Ishikawa (cell line): ENCODE measurements around the gene KIAA1549.

ENCODE experiments used
- CEBPB ChIP-seq: IDR thresholded peaks from 2 replicates; pipeline ENCODE4 v1.6.1; 2012
- CREB1 ChIP-seq: IDR thresholded peaks from 2 replicates; pipeline ENCODE4 v1.6.1; 2012; ENCODE audit warnings: low read depth
- EGR1 ChIP-seq: IDR thresholded peaks from 2 replicates; pipeline ENCODE4 v1.6.1; 2012
- EP300 ChIP-seq: IDR thresholded peaks from 2 replicates; pipeline ENCODE4 v1.6.1; 2012; ENCODE audit warnings: borderline replicate concordance
- FOXM1 ChIP-seq: IDR thresholded peaks from 2 replicates; pipeline ENCODE4 v1.6.1; 2012; ENCODE audit warnings: low read depth, borderline replicate concordance
- RAD21 ChIP-seq: IDR thresholded peaks from 2 replicates; pipeline ENCODE4 v1.6.1; 2012; ENCODE audit warnings: low read depth
- TAF1 ChIP-seq: IDR thresholded peaks from 2 replicates; pipeline ENCODE4 v1.6.1; 2012; ENCODE audit warnings: low read depth, mild to moderate bottlenecking
- TCF12 ChIP-seq: IDR thresholded peaks from 2 replicates; pipeline ENCODE4 v1.6.1; 2012; ENCODE audit warnings: low read depth
- TEAD4 ChIP-seq: IDR thresholded peaks from 2 replicates; pipeline ENCODE4 v1.6.1; 2012
- YY1 ChIP-seq: IDR thresholded peaks from 2 replicates; pipeline ENCODE4 v1.6.1; 2012; ENCODE audit warnings: low read depth
- ZBTB7A ChIP-seq: IDR thresholded peaks from 2 replicates; pipeline ENCODE4 v1.6.1; 2012; ENCODE audit warnings: low read depth
- TF ChIP-seq, protein P1 (sequence below): IDR thresholded peaks from 2 replicates; pipeline ENCODE4 v1.6.1; 2012
- TF ChIP-seq, protein P2 (sequence below): IDR thresholded peaks from 2 replicates; pipeline ENCODE4 v1.6.1; 2012; ENCODE audit warnings: low read depth, mild to moderate bottlenecking
- TF ChIP-seq, protein P3 (sequence below): IDR thresholded peaks from 2 replicates; pipeline ENCODE4 v1.6.1; 2012

DNA sequence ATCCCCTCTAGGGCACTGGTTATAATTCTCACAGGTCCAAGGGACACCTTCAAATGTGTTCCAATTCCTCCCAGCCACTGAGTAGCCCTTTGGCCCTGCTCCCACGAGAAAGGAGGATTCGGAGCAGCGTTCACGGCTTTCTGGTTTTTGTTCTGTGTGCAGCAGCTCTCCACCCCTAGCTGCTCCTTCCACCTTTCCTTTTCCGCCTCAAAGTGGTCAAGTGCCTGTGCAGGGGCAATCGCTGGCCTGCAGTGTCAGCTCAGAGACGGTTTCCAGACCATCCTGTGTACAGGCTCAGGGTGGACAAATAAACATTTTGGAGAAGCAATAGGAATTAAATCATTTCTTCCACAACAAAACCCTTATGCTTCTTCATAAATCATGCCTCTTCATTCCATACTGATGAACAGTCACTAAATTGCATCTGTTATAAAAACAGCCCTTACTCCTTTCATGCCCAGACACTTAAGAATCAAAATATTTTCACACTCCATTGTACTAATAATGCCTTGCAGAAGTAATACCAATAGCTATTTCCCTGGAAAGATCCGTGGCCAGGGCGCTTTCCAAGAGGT is 1.1 kb downstream of the KIAA1549 start:
- TF ChIP-seq YY1 (no peak), EP300 (no peak), TEAD4 (no peak), FOXM1 (no peak), TAF1 (no peak), TCF12 (no peak), CEBPB (no peak), EGR1 (no peak), ZBTB7A (no peak), RAD21 (no peak), CREB1 (no peak)
- TF ChIP-seq, protein P1, sequence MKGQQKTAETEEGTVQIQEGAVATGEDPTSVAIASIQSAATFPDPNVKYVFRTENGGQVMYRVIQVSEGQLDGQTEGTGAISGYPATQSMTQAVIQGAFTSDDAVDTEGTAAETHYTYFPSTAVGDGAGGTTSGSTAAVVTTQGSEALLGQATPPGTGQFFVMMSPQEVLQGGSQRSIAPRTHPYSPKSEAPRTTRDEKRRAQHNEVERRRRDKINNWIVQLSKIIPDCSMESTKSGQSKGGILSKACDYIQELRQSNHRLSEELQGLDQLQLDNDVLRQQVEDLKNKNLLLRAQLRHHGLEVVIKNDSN: no peak
- TF ChIP-seq, protein P2, sequence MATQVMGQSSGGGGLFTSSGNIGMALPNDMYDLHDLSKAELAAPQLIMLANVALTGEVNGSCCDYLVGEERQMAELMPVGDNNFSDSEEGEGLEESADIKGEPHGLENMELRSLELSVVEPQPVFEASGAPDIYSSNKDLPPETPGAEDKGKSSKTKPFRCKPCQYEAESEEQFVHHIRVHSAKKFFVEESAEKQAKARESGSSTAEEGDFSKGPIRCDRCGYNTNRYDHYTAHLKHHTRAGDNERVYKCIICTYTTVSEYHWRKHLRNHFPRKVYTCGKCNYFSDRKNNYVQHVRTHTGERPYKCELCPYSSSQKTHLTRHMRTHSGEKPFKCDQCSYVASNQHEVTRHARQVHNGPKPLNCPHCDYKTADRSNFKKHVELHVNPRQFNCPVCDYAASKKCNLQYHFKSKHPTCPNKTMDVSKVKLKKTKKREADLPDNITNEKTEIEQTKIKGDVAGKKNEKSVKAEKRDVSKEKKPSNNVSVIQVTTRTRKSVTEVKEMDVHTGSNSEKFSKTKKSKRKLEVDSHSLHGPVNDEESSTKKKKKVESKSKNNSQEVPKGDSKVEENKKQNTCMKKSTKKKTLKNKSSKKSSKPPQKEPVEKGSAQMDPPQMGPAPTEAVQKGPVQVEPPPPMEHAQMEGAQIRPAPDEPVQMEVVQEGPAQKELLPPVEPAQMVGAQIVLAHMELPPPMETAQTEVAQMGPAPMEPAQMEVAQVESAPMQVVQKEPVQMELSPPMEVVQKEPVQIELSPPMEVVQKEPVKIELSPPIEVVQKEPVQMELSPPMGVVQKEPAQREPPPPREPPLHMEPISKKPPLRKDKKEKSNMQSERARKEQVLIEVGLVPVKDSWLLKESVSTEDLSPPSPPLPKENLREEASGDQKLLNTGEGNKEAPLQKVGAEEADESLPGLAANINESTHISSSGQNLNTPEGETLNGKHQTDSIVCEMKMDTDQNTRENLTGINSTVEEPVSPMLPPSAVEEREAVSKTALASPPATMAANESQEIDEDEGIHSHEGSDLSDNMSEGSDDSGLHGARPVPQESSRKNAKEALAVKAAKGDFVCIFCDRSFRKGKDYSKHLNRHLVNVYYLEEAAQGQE: no peak
- TF ChIP-seq, protein P3, sequence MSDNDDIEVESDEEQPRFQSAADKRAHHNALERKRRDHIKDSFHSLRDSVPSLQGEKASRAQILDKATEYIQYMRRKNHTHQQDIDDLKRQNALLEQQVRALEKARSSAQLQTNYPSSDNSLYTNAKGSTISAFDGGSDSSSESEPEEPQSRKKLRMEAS: no peak
